ENCODE measurements around the gene HEMK1.

HEMK1 gene

GRCh38 chr3:50587373-50587772 lies 18.1 kb downstream of the HEMK1 start:
- Histone ChIP-seq H3K36me3 (replicated peaks) (no peaks in the 10 kb centered on the region), H3K27me3 (replicated peaks) (no peaks in the 10 kb centered on the region), H3K4me3 (ENCODE audit: low read depth, low read length) (no peak overlapping the region), H3K27ac (no peak overlapping the region)
- TF ChIP-seq, protein P1, sequence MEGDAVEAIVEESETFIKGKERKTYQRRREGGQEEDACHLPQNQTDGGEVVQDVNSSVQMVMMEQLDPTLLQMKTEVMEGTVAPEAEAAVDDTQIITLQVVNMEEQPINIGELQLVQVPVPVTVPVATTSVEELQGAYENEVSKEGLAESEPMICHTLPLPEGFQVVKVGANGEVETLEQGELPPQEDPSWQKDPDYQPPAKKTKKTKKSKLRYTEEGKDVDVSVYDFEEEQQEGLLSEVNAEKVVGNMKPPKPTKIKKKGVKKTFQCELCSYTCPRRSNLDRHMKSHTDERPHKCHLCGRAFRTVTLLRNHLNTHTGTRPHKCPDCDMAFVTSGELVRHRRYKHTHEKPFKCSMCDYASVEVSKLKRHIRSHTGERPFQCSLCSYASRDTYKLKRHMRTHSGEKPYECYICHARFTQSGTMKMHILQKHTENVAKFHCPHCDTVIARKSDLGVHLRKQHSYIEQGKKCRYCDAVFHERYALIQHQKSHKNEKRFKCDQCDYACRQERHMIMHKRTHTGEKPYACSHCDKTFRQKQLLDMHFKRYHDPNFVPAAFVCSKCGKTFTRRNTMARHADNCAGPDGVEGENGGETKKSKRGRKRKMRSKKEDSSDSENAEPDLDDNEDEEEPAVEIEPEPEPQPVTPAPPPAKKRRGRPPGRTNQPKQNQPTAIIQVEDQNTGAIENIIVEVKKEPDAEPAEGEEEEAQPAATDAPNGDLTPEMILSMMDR (IDR thresholded peaks at IDR 0.05; ENCODE audit: low read depth, low read length, missing control alignments): no peak
- DNase-seq: peak; percentile 13
- in situ Hi-C loops (cut with HindIII; ENCODE audit: low pct_ligation_motif_present, low sequenced_read_pairs): no loop called here

DNA sequence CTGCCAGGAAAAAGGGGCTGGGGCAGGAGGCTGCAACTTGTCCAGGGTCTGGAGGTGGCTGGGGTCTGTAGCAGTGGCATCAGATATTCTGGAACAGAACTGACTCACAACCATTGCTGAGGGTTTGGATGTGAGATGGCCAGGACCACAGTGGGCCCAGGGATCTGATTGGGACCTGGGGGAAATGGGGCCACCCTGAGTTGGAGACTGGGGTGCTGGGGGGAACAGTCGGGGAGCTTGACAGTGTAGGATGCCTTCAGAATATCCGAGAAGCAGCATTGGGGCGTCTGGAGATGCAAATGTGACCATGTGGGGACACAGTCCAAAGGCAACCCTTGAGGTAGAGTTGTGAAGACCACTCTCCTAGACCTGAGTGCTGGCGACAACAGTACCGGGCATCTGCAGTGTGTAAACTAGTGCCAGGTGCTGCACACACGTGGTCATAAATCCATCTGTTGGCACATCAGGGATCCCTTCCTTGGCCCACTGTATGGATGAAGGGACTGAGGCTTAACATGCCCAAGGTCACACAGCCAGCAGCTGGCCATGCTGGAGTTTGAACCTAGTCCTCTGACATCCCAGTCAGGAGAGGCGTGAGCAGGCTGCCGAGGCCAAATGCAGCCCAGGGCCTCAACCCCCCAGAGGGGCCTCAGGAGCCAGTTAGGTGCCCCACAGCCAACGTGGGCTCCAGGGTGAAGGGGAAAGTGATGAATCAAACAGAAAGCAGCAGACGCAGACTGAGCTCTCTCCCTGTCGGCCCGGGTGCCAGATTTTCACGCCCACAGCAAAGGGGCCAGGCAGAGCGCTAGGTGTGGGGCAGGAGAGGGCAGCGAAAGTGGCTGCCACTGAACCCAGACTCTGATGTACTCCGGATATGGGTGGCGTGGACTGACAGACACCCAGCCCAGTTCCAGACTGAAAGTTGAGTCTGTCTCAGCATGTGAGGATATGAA lies 18.8 kb downstream of the HEMK1 start:
- H3K27me3 ChIP-seq (replicated peaks): no peaks in the 10 kb centered on the region
- in situ Hi-C loops (cut with HindIII; ENCODE audit: low pct_ligation_motif_present, low sequenced_read_pairs): no loop called here
- H3K27ac ChIP-seq: no peak overlapping the region
- DNase-seq: no peak
- no peaks in the 10 kb centered on the region for H3K36me3 ChIP-seq (replicated peaks)
- no peak overlapping the region for H3K4me3 ChIP-seq (ENCODE audit: low read depth, low read length)
- TF ChIP-seq, protein P1 (IDR thresholded peaks at IDR 0.05; ENCODE audit: low read depth, low read length, missing control alignments): no peak

DNA sequence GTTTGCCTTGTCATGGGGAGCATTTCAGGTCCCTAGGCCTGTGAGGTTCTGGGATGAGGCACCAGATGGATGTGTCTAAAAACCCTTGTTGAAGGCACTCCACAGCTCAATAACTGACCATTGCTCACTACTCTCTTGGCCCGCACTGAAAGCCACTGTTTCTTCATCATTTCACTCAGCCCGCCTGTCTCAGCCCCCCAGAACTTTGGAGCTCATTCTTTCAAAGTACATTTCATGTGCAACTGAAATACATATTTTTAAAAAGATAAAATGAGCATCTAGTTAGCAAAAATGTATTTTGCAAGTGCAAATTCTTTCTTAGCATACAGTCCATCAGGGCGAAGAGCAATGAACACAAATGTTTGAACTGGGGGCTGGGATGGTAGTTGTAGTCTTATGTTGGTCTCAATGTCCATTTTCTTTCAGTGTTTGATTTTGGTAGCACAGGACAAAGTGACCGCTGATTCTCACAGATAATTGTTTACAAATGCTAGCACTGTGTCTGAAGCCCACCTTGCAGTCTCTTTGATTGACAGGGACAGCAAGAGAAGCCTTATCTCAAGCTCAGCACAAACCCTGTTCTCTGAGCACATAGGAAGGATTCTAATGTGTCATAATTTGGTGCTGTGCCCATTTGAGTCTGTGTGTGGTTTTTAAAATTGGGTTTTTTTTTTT lies 19.6 kb downstream of the HEMK1 start:
- Histone ChIP-seq H3K4me3 (ENCODE audit: low read depth, low read length) (no peak overlapping the region), H3K27ac (no peak overlapping the region), H3K36me3 (replicated peaks) (no peaks in the 10 kb centered on the region), H3K27me3 (replicated peaks) (no peaks in the 10 kb centered on the region)
- no peak for DNase-seq
- TF ChIP-seq, protein P1 (IDR thresholded peaks at IDR 0.05; ENCODE audit: low read depth, low read length, missing control alignments): no peak
- in situ Hi-C loops (cut with HindIII; ENCODE audit: low pct_ligation_motif_present, low sequenced_read_pairs): no loop called here

DNA sequence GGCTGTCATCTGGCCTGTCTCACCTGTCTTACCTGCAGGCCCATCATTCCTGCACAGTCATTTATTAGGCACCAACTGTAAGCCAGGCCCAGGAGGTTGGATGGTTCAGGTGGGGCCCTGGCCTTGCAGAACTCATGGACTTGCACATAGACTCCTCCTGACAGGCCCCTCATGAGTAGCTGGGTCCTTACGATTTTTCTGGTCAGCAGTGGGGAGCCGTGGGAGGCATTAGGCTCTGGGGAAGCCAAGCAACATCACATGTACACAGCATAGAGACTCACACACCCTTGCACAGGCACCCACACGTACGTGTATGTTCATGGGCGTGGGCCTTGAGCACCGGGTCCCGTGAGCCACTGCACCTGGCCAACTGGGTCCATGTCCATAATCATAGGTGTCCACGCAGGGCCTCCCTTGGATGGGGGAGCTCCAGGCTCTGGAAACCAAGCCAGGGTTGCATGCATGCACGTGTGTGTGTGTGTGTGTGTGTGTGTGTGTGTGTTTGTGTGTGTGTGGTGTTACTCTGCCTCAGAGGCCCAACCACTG lies 21.9 kb downstream of the HEMK1 start:
- no peak for DNase-seq
- in situ Hi-C loops (cut with HindIII; ENCODE audit: low pct_ligation_motif_present, low sequenced_read_pairs): no loop called here
- no peak overlapping the region for H3K4me3 ChIP-seq (ENCODE audit: low read depth, low read length)
- TF ChIP-seq, protein P1 (IDR thresholded peaks at IDR 0.05; ENCODE audit: low read depth, low read length, missing control alignments): no peak
- no peak overlapping the region for H3K27ac ChIP-seq
- no peaks in the 10 kb centered on the region for H3K27me3 ChIP-seq (replicated peaks)
- H3K36me3 ChIP-seq (replicated peaks): no peaks in the 10 kb centered on the region

DNA sequence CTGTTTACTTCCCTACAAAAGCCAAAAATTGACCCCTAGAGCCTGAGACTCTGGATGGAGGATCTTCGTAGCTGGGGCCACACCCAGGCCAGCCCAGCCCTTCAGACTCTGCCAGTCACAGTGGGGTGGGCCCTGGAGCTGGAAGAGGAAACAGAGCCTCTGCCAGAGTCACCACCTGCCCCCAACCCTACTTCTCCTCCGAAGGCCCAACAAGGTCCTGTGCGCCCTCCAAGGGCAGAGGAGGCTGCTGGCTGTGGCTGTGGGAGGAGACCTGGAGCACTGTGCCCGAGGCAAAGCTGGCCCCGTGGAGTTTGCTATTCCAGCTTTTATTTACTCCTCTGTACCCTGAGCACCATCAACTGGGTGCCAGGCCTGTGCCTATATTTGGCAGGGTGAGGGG lies 23.2 kb downstream of the HEMK1 start:
- Histone ChIP-seq H3K36me3 (replicated peaks) (no peaks in the 10 kb centered on the region), H3K27ac (no peak overlapping the region), H3K4me3 (ENCODE audit: low read depth, low read length) (no peak overlapping the region), H3K27me3 (replicated peaks) (no peaks in the 10 kb centered on the region)
- no peak for DNase-seq
- TF ChIP-seq, protein P1 (IDR thresholded peaks at IDR 0.05; ENCODE audit: low read depth, low read length, missing control alignments): no peak
- in situ Hi-C loops (cut with HindIII; ENCODE audit: low pct_ligation_motif_present, low sequenced_read_pairs): no loop called here

Data from brain microvascular endothelial cell (primary cell).